Mesothelial cell of epicardium (in vitro differentiated cells): Measurements from ENCODE around the gene HNRNPA3. TPM values are rescaled to one million over a fixed set of nuclear protein-coding genes. Genes with fewer than 3 reads are reported as not detected.

Experiments used
- DNase-seq, 2 experiments: peaks; one replicate each; pipeline ENCODE4 v3.0.0; 2021; ENCODE audit warnings: low spot score in 2 of 2; ENCODE audit not compliant: unreplicated experiment in 2 of 2
- H3K27ac Mint-ChIP-seq: 2 replicates; pipeline ENCODE4 v1.8.0; 2021; ENCODE audit warnings: mixed read lengths
- H3K27me3 Mint-ChIP-seq: 2 replicates; pipeline ENCODE4 v1.8.0; 2021; ENCODE audit warnings: low read depth, mixed read lengths
- H3K36me3 Mint-ChIP-seq: 2 replicates; pipeline ENCODE4 v1.8.0; 2021; ENCODE audit warnings: mixed read lengths
- H3K4me1 Mint-ChIP-seq: 2 replicates; pipeline ENCODE4 v1.8.0; 2021; ENCODE audit warnings: mixed read lengths
- H3K4me3 Mint-ChIP-seq: 2 replicates; pipeline ENCODE4 v1.8.0; 2021; ENCODE audit warnings: mild to moderate bottlenecking, moderate library complexity, mixed read lengths
- H3K9me3 Mint-ChIP-seq: 2 replicates; pipeline ENCODE4 v1.8.0; 2021; ENCODE audit warnings: mixed read lengths
- CTCF ChIP-seq: fragments of 200-600 bp; sonication (generic); IDR thresholded peaks from one replicate; pipeline ENCODE4 v1.5.0; 2021; ENCODE audit warnings: antibody characterized with exemption; ENCODE audit not compliant: unreplicated experiment
- total RNA-seq: library from RNA; stranded (reverse); gene quantifications from 3 replicates; pipeline ENCODE4 v1.2.1, GENCODE V29; 2021

HNRNPA3 gene
- total RNA-seq, 1 donor from 2014 or later = 264 TPM

- no peak overlapping the region for H3K4me3 Mint-ChIP-seq
- DNase-seq = no peak
- peaks cover 30% of the 10 kb centered on the region for H3K36me3 Mint-ChIP-seq
- H3K27me3 Mint-ChIP-seq = no peaks in the 10 kb centered on the region
- H3K4me1 Mint-ChIP-seq = peaks cover 35% of the 10 kb centered on the region
- H3K9me3 Mint-ChIP-seq = no peaks in the 10 kb centered on the region
- peak overlapping the region; percentile 32 for H3K27ac Mint-ChIP-seq
- TF ChIP-seq CTCF = peak; percentile 59
Observed at GRCh38 chr2:177235855-177236437, 23.4 kb downstream of the HNRNPA3 start.

- peak overlapping the region; percentile 98 for H3K27ac Mint-ChIP-seq
Observed at GRCh38 chr2:177237932-177238331, 25.3 kb downstream of the HNRNPA3 start.

GRCh38 chr2:177239053-177239452 is 26.5 kb downstream of the HNRNPA3 start:
- Mint-ChIP-seq H3K4me1 (peaks cover 61% of the 10 kb centered on the region), H3K27ac (peak overlapping the region; percentile 98), H3K27me3 (no peaks in the 10 kb centered on the region), H3K36me3 (peaks cover 11% of the 10 kb centered on the region), H3K9me3 (no peaks in the 10 kb centered on the region), H3K4me3 (no peak overlapping the region)
- TF ChIP-seq CTCF = no peak
- DNase-seq = no peak

More at GRCh38 chr2:177237932-177238331, 25.3 kb downstream of the HNRNPA3 start:
- Mint-ChIP-seq H3K4me1 (peaks cover 55% of the 10 kb centered on the region), H3K4me3 (no peak overlapping the region), H3K36me3 (peaks cover 16% of the 10 kb centered on the region), H3K9me3 (no peaks in the 10 kb centered on the region), H3K27me3 (no peaks in the 10 kb centered on the region)
- no peak for DNase-seq
- TF ChIP-seq CTCF = no peak

- Mint-ChIP-seq H3K27me3 (no peaks in the 10 kb centered on the region), H3K4me1 (peaks cover 61% of the 10 kb centered on the region), H3K9me3 (no peaks in the 10 kb centered on the region), H3K4me3 (no peak overlapping the region), H3K36me3 (peaks cover 8% of the 10 kb centered on the region), H3K27ac (peak overlapping the region; percentile 98)
- TF ChIP-seq CTCF = no peak
- DNase-seq = no peak
Observed at GRCh38 chr2:177239932-177240630, 27.5 kb downstream of the HNRNPA3 start.

GRCh38 chr2:177241711-177242120 is 29.1 kb downstream of the HNRNPA3 start:
- Mint-ChIP-seq H3K27me3 (no peaks in the 10 kb centered on the region), H3K27ac (peak overlapping the region; percentile 98), H3K36me3 (peaks cover 5% of the 10 kb centered on the region), H3K4me3 (peak overlapping the region; percentile 47), H3K4me1 (peaks cover 67% of the 10 kb centered on the region), H3K9me3 (no peaks in the 10 kb centered on the region)
- no peak for TF ChIP-seq CTCF
- no peak for DNase-seq
